ENCODE results near the gene HEATR3.

- no peak for TF ChIP-seq CTCF (IDR thresholded peaks at IDR 0.05)
- TF ChIP-seq POLR2A (IDR thresholded peaks at IDR 0.05) = no peak
Observed at GRCh38 chr16:50137268-50137667, 71.5 kb downstream of the HEATR3 start.

All from esophagus squamous epithelium (tissue), 4 donors.